ENCODE measurements around the gene COL26A1. TPM values are rescaled to one million over a fixed set of nuclear protein-coding genes. Genes with fewer than 3 reads are reported as not detected.

Gene COL26A1
- total and polyA plus RNA-seq, 2 of the 4 experiments (the other 2 are of a cell fraction) = not detected

- Histone ChIP-seq H3K9me1 (ENCODE audit: insufficient read depth, low read length) (no peaks in the 10 kb centered on the region), H3K4me2 (ENCODE audit: low read depth, low read length) (no peak overlapping the region), H3K4me1 (ENCODE audit: control insufficient read depth, insufficient read depth, low read length) (no peaks in the 10 kb centered on the region), H3K27me3 (ENCODE audit: control insufficient read depth, insufficient read depth, low read length) (peaks cover 31% of the 10 kb centered on the region), H3K4ac (ENCODE audit: low read depth, low read length) (no peak overlapping the region), H2BK5ac (ENCODE audit: low read depth, low read length, poor library complexity, severe bottlenecking) (no peak overlapping the region), H2BK20ac (ENCODE audit: low read depth, low read length) (no peak overlapping the region), H3K23ac (ENCODE audit: low read depth, low read length) (no peak overlapping the region), H3K56ac (ENCODE audit: extremely low read depth, insufficient read depth, low read length) (no peak overlapping the region), H3K79me1 (ENCODE audit: low read depth in 1 of 2, low read length in 2 of 2) (no peaks in the 10 kb centered on the region), H2AFZ (replicated peaks; ENCODE audit: low read length, poor library complexity) (no peak overlapping the region), H2BK15ac (ENCODE audit: low read depth, low read length) (no peak overlapping the region), H2BK120ac (ENCODE audit: low read depth, low read length) (no peak overlapping the region), H3K36me3 (ENCODE audit: control insufficient read depth, insufficient read depth, low read length) (no peaks in the 10 kb centered on the region), H4K5ac (ENCODE audit: low read depth, low read length) (no peak overlapping the region), H2AK9ac (replicated peaks; ENCODE audit: low read depth, low read length, poor library complexity) (no peak overlapping the region), H2AK5ac (ENCODE audit: low read depth, low read length) (no peak overlapping the region), H3K18ac (ENCODE audit: low read depth, low read length) (no peak overlapping the region), H3K4me3 (ENCODE audit: insufficient read depth, low read depth, low read length) (no peak overlapping the region), H3K9ac (ENCODE audit: low read depth, low read length) (no peak overlapping the region), H4K8ac (ENCODE audit: low read depth in 2 of 2, low read length in 2 of 2) (no peak overlapping the region), H3K14ac (replicated peaks; ENCODE audit: low read depth, low read length) (no peak overlapping the region), H4K91ac (ENCODE audit: insufficient read depth, low read depth, low read length) (no peak overlapping the region), H4K20me1 (ENCODE audit: insufficient read depth, low read length) (no peaks in the 10 kb centered on the region), H3K9me3 (ENCODE audit: control insufficient read depth, insufficient read depth, low read length) (no peaks in the 10 kb centered on the region), H3K27ac (ENCODE audit: insufficient read depth, low read length) (no peak overlapping the region)
- in situ Hi-C loops (cut with MboI; ENCODE audit: low sequenced_read_pairs) (no loop called here), dilution Hi-C loops (cut with HindIII; ENCODE audit: low sequenced_read_pairs, unreplicated experiment) (no loop called here), intact Hi-C loops (cut with micrococcal nuclease) (no loop called here)
- POLR2A ChIA-PET (ENCODE audit: unreplicated experiment) = no interaction called here
- no peak for ATAC-seq (ENCODE audit: low read depth)
- TF ChIP-seq, protein P1, sequence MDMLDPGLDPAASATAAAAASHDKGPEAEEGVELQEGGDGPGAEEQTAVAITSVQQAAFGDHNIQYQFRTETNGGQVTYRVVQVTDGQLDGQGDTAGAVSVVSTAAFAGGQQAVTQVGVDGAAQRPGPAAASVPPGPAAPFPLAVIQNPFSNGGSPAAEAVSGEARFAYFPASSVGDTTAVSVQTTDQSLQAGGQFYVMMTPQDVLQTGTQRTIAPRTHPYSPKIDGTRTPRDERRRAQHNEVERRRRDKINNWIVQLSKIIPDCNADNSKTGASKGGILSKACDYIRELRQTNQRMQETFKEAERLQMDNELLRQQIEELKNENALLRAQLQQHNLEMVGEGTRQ (IDR thresholded peaks at IDR 0.05; ENCODE audit: low read depth, low read length) = no peak
- TF ChIP-seq SMC3 (IDR thresholded peaks at IDR 0.05; ENCODE audit: low read depth, low read length) = no peak
- no peak for TF ChIP-seq MAZ (IDR thresholded peaks at IDR 0.05; ENCODE audit: borderline replicate concordance, low read depth, low read length)
- TF ChIP-seq CHD1 (IDR thresholded peaks at IDR 0.05; ENCODE audit: low read depth, low read length) = no peak
- TF ChIP-seq ELK1 (IDR thresholded peaks at IDR 0.05; ENCODE audit: borderline replicate concordance, low read depth, low read length) = no peak
- TF ChIP-seq FOS (IDR thresholded peaks at IDR 0.05; ENCODE audit: low read depth, low read length) = no peak
- no peak for TF ChIP-seq RFX5 (IDR thresholded peaks at IDR 0.05; ENCODE audit: low read depth, low read length)
- no peak for TF ChIP-seq NFE2L2 (IDR thresholded peaks at IDR 0.05; ENCODE audit: low read depth, low read length)
- TF ChIP-seq BHLHE40 (IDR thresholded peaks at IDR 0.05; ENCODE audit: low read depth, low read length) = no peak
- TF ChIP-seq POLR2A (IDR thresholded peaks at IDR 0.05; ENCODE audit: low read depth, low read length) = no peak
- no peak for TF ChIP-seq CEBPB (IDR thresholded peaks at IDR 0.05; ENCODE audit: low read depth, low read length)
- TF ChIP-seq RAD21 (IDR thresholded peaks at IDR 0.05; ENCODE audit: low read length) = no peak
- TF ChIP-seq MAFK (IDR thresholded peaks at IDR 0.05; ENCODE audit: low read depth, low read length) = no peak
- TF ChIP-seq, protein P2, sequence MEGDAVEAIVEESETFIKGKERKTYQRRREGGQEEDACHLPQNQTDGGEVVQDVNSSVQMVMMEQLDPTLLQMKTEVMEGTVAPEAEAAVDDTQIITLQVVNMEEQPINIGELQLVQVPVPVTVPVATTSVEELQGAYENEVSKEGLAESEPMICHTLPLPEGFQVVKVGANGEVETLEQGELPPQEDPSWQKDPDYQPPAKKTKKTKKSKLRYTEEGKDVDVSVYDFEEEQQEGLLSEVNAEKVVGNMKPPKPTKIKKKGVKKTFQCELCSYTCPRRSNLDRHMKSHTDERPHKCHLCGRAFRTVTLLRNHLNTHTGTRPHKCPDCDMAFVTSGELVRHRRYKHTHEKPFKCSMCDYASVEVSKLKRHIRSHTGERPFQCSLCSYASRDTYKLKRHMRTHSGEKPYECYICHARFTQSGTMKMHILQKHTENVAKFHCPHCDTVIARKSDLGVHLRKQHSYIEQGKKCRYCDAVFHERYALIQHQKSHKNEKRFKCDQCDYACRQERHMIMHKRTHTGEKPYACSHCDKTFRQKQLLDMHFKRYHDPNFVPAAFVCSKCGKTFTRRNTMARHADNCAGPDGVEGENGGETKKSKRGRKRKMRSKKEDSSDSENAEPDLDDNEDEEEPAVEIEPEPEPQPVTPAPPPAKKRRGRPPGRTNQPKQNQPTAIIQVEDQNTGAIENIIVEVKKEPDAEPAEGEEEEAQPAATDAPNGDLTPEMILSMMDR (conservative IDR thresholded peaks at IDR 0.05; ENCODE audit: low read depth, low read length) = no peak
- no peak for TF ChIP-seq MXI1 (IDR thresholded peaks at IDR 0.05; ENCODE audit: borderline replicate concordance, low read depth, low read length)
- no peak for TF ChIP-seq RCOR1 (IDR thresholded peaks at IDR 0.05; ENCODE audit: insufficient replicate concordance, low read length)
- CTCF ChIA-PET = no interaction called here
- WGBS, 2 experiments (ENCODE audit: extremely low coverage in 2 of 2, insufficient read length in 1 of 2) = 58% methylated on average over 2 of the region's 10 CpGs; no CpG with 5 or more reads in 1 of the 2 experiments
- no TSS peak for BruUV-seq (replicated peaks)
- DNase-seq = no peak
Observed at GRCh38 chr7:101488826-101489572, 126.3 kb downstream of the COL26A1 start.
